Trophoblast cell (in vitro differentiated cells and primary cell): ENCODE results near the gene DIAPH1.
A peak's percentile ranks its signal among the peaks of the same experiment; 100 is the strongest.

Experiments
- DNase-seq, 2 donors: peaks; one replicate each; pipeline ENCODE4 v3.0.0-alpha.2; 2016
- H2AFZ ChIP-seq: 2 replicates; pipeline ENCODE4 v1.6.1; 2013; ENCODE audit warnings: low read length, moderate library complexity, mild to moderate bottlenecking; ENCODE audit not compliant: insufficient read depth, poor library complexity
- H2AK5ac ChIP-seq: 2 replicates; pipeline ENCODE4 v1.6.1; 2013; ENCODE audit warnings: mild to moderate bottlenecking, low read length
- H2BK120ac ChIP-seq: 2 replicates; pipeline ENCODE4 v1.6.1; 2013; ENCODE audit warnings: low read length, mild to moderate bottlenecking, moderate library complexity; ENCODE audit not compliant: insufficient read depth, poor library complexity
- H2BK12ac ChIP-seq: 2 replicates; pipeline ENCODE4 v1.6.1; 2013; ENCODE audit warnings: mild to moderate bottlenecking, low read length, moderate library complexity
- H2BK5ac ChIP-seq: 2 replicates; pipeline ENCODE4 v1.6.1; 2013; ENCODE audit warnings: low read length, low read depth, moderate library complexity, mild to moderate bottlenecking; ENCODE audit not compliant: poor library complexity
- H3K14ac ChIP-seq: 2 replicates; pipeline ENCODE4 v1.6.1; 2013; ENCODE audit warnings: mild to moderate bottlenecking, low read length
- H3K18ac ChIP-seq: 2 replicates; pipeline ENCODE4 v1.6.1; 2013; ENCODE audit warnings: mild to moderate bottlenecking, low read length
- H3K23ac ChIP-seq: 2 replicates; pipeline ENCODE4 v1.6.1; 2013; ENCODE audit warnings: low read length
- H3K27ac ChIP-seq: 2 replicates; pipeline ENCODE4 v1.5.1; 2013; ENCODE audit warnings: low read depth, mild to moderate bottlenecking, inconsistent platforms, low read length, moderate library complexity
- H3K27me3 ChIP-seq: 2 replicates; pipeline ENCODE4 v1.6.1; 2013; ENCODE audit warnings: inconsistent platforms, mild to moderate bottlenecking, low read length, moderate library complexity; ENCODE audit not compliant: insufficient read depth
- H3K36me3 ChIP-seq, 2 experiments: 1 replicate in 1 of 2; 2 replicates in 1 of 2; pipeline ENCODE4 v1.6.1; 2013; ENCODE audit warnings: low read length in 2 of 2, mild to moderate bottlenecking in 2 of 2, moderate library complexity in 1 of 2; ENCODE audit not compliant: insufficient read depth in 2 of 2, control insufficient read depth in 1 of 2
- H3K4ac ChIP-seq: 2 replicates; pipeline ENCODE4 v1.6.1; 2013; ENCODE audit warnings: low read depth, mild to moderate bottlenecking, low read length, moderate library complexity
- H3K4me1 ChIP-seq, 2 experiments: 1 replicate in 1 of 2; 2 replicates in 1 of 2; pipeline ENCODE4 v1.6.1; 2013; ENCODE audit warnings: low read length in 2 of 2, mild to moderate bottlenecking in 2 of 2, moderate library complexity in 1 of 2; ENCODE audit not compliant: insufficient read depth in 2 of 2, control insufficient read depth in 1 of 2
- H3K4me2 ChIP-seq: 2 replicates; pipeline ENCODE4 v1.6.1; 2013; ENCODE audit warnings: inconsistent platforms, mild to moderate bottlenecking, low read length, moderate library complexity
- H3K4me3 ChIP-seq: 2 replicates; pipeline ENCODE4 v1.5.1; 2013; ENCODE audit warnings: mild to moderate bottlenecking, low read depth, low read length, inconsistent platforms
- H3K79me1 ChIP-seq: one replicate; pipeline ENCODE4 v1.6.1; 2013; ENCODE audit warnings: low read length
- H3K79me2 ChIP-seq: 2 replicates; pipeline ENCODE4 v1.6.1; 2013; ENCODE audit warnings: low read length, mild to moderate bottlenecking; ENCODE audit not compliant: control insufficient read depth, insufficient read depth, poor library complexity
- H3K9ac ChIP-seq: 2 replicates; pipeline ENCODE4 v1.6.1; 2013; ENCODE audit warnings: mild to moderate bottlenecking, low read length
- H3K9me3 ChIP-seq: 2 replicates; pipeline ENCODE4 v1.6.1; 2013; ENCODE audit warnings: low read depth, mild to moderate bottlenecking, control low read depth, inconsistent platforms, low read length; ENCODE audit not compliant: insufficient read depth
- H4K12ac ChIP-seq: 2 replicates; pipeline ENCODE4 v1.6.1; 2013; ENCODE audit warnings: low read depth, mild to moderate bottlenecking, low read length, moderate library complexity
- H4K8ac ChIP-seq: 2 replicates; pipeline ENCODE4 v1.6.1; 2013; ENCODE audit warnings: low read depth, mild to moderate bottlenecking, low read length, moderate library complexity
- H4K91ac ChIP-seq: one replicate; pipeline ENCODE4 v1.6.1; 2013; ENCODE audit warnings: low read depth, mild to moderate bottlenecking, low read length, moderate library complexity
- WGBS: extraction: QIAGEN DNeasy Blood & Tissue Kit; methylation state at CpG from one replicate; pipeline ENCODE4 v1.1.7; 2013; ENCODE audit warnings: missing lambda C conversion rate; ENCODE audit not compliant: insufficient read length, insufficient coverage; ENCODE audit errors: extremely low coverage; 5-methylcytosine and 5-hydroxymethylcytosine counted together

Gene DIAPH1

DNA sequence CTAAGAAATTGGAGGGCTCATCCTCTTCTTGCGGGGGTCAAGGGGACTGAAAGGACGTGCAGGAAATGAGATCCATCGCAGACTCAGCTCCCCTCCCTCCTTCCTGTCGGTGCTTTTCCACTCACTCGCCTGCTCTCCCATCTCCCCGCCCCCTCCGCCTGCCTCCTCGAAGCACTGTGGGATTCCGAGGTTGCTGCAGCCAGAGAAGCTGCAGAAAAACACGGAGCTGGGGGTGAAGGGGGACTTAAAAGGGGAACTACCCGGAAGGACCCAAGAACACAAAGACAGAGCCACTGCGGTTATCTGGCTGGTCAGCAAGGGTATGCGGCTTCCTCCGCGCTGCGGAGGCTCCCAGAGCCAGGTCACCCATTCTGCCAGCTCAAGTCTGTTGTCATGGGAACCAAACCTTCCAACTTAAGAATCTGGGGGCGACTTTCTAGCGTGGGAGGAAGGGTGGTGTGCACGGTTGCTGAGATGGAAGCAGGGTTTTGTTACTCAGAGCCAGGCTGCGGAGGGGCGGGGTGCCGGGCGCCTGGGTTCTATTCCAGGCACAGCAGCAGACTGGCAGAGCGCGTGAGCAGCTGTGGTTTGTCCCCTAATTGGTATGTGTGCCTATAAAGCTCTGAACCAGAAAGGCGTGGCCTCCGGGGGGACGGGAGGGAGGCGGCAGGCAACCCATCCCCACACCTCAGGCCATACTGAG lies 105.0 kb downstream of the DIAPH1 start:
- DNase-seq: peak; percentile 24 to 43
- Histone ChIP-seq H2AK5ac (peak overlapping the region; percentile 60), H4K12ac (peak overlapping the region; percentile 82), H3K27ac (peak overlapping the region; percentile 99), H3K36me3 (peaks cover 24 to 31% of the 10 kb centered on the region in 2 experiments), H2BK5ac (peak overlapping the region; percentile 99), H4K91ac (peak overlapping the region; percentile 99), H3K79me2 (peaks cover 23% of the 10 kb centered on the region), H2AFZ (peak overlapping the region; percentile 74), H3K4ac (peak overlapping the region; percentile 93), H3K9ac (no peak overlapping the region), H3K4me1 (peaks cover 68 to 70% of the 10 kb centered on the region in 2 experiments), H3K79me1 (peaks cover 78% of the 10 kb centered on the region), H3K4me3 (no peak overlapping the region), H3K14ac (peak overlapping the region; percentile 96), H4K8ac (peak overlapping the region; percentile 77), H2BK120ac (peak overlapping the region; percentile 99), H3K23ac (no peak overlapping the region), H3K4me2 (peak overlapping the region; percentile 65), H2BK12ac (peak overlapping the region; percentile 38), H3K27me3 (no peaks in the 10 kb centered on the region), H3K18ac (peak overlapping the region; percentile 88), H3K9me3 (no peaks in the 10 kb centered on the region)
- WGBS: no CpG with 5 or more reads among the region's 29 CpGs

DNA sequence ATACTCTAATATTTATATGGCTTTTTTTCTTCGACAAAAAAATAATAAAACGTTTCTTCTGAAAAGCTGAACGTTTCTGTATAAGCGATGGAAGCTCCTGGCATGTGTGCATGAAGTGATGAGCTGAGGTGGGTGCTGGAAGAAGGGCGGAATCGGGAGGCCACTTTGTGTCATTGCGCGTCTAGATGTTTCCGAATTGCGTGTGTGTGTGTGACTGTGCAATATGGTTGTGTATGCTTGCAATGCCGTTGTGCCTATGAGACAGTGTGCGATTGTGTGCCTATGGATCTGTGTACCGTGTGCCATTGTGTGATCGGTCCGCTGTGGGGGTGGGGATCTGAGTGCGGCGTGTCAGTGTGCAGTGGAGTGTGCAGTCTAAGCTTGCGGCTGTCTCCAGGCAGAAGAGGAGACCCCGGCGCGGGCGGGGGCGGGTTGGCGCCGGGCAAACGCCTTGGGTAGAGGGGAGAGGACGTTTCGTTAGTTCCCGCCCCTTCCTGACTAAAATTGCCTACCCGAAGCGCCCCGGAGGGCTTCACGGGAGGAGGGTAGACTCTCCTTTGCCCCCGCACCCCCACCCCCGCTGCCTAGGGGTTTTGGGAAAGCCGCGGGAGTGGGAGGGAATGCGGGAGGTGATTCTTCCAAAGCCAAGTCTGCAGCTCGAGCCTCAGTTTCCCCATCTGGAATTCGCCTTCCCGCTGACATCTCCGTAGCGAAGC lies 105.7 kb downstream of the DIAPH1 start:
- peak overlapping the region; percentile 67 for H3K4me3 ChIP-seq
- H3K9ac ChIP-seq: no peak overlapping the region
- peak overlapping the region; percentile 82 for H4K12ac ChIP-seq
- H3K4me2 ChIP-seq: peak overlapping the region; percentile 65
- H3K4me1 ChIP-seq: peaks cover 66 to 71% of the 10 kb centered on the region in 2 experiments
- H3K79me2 ChIP-seq: peaks cover 23% of the 10 kb centered on the region
- peak overlapping the region; percentile 99 for H2BK5ac ChIP-seq
- H3K14ac ChIP-seq: peak overlapping the region; percentile 96
- DNase-seq: peak in 1 of 2 donors; percentile 37
- no peaks in the 10 kb centered on the region for H3K9me3 ChIP-seq
- H4K8ac ChIP-seq: peak overlapping the region; percentile 77
- peak overlapping the region; percentile 99 for H4K91ac ChIP-seq
- H3K36me3 ChIP-seq: peaks cover 24 to 31% of the 10 kb centered on the region in 2 experiments
- no peaks in the 10 kb centered on the region for H3K27me3 ChIP-seq
- H3K18ac ChIP-seq: peak overlapping the region; percentile 88
- no CpG with 5 or more reads among the region's 43 CpGs for WGBS
- peak overlapping the region; percentile 63 for H2BK12ac ChIP-seq
- peak overlapping the region; percentile 74 for H2AFZ ChIP-seq
- H3K79me1 ChIP-seq: peaks cover 80% of the 10 kb centered on the region
- H2BK120ac ChIP-seq: peak overlapping the region; percentile 99
- peak overlapping the region; percentile 97 for H2AK5ac ChIP-seq
- H3K27ac ChIP-seq: peak overlapping the region; percentile 99
- peak overlapping the region; percentile 93 for H3K4ac ChIP-seq
- no peak overlapping the region for H3K23ac ChIP-seq

DNA sequence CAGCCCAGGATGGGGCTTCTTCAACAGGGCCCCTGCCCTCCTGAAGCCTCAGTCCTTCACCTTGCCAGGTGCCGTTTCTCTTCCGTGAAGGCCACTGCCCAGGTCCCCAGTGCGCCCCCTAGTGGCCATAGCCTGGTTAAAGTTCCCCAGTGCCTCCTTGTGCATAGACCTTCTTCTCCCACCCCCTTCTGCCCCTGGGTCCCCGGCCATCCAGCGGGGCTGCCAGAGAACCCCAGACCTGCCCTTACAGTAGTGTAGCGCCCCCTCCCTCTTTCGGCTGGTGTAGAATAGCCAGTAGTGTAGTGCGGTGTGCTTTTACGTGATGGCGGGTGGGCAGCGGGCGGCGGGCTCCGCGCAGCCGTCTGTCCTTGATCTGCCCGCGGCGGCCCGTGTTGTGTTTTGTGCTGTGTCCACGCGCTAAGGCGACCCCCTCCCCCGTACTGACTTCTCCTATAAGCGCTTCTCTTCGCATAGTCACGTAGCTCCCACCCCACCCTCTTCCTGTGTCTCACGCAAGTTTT lies 106.3 kb downstream of the DIAPH1 start:
- DNase-seq: peak; percentile 73 to 89
- peak overlapping the region; percentile 33 for H2AFZ ChIP-seq
- peak overlapping the region; percentile 85 for H3K4ac ChIP-seq
- peak overlapping the region; percentile 69 for H2AK5ac ChIP-seq
- H2BK5ac ChIP-seq: peak overlapping the region; percentile 99
- H3K4me3 ChIP-seq: no peak overlapping the region
- H3K79me2 ChIP-seq: peaks cover 24% of the 10 kb centered on the region
- H3K27me3 ChIP-seq: no peaks in the 10 kb centered on the region
- peak overlapping the region; percentile 36 for H3K9ac ChIP-seq
- peak overlapping the region; percentile 99 for H4K91ac ChIP-seq
- peak overlapping the region; percentile 85 for H4K8ac ChIP-seq
- H3K27ac ChIP-seq: peak overlapping the region; percentile 99
- peak overlapping the region; percentile 89 for H3K18ac ChIP-seq
- H3K14ac ChIP-seq: peak overlapping the region; percentile 87
- peak overlapping the region; percentile 91 for H2BK12ac ChIP-seq
- no peak overlapping the region for H3K23ac ChIP-seq
- peak overlapping the region; percentile 83 for H4K12ac ChIP-seq
- peaks cover 80% of the 10 kb centered on the region for H3K79me1 ChIP-seq
- H3K9me3 ChIP-seq: no peaks in the 10 kb centered on the region
- peak overlapping the region; percentile 65 for H3K4me2 ChIP-seq
- H3K4me1 ChIP-seq: peaks cover 67 to 72% of the 10 kb centered on the region in 2 experiments
- H2BK120ac ChIP-seq: peak overlapping the region; percentile 99
- H3K36me3 ChIP-seq: peaks cover 24 to 31% of the 10 kb centered on the region in 2 experiments
- no CpG with 5 or more reads among the region's 28 CpGs for WGBS

DNA sequence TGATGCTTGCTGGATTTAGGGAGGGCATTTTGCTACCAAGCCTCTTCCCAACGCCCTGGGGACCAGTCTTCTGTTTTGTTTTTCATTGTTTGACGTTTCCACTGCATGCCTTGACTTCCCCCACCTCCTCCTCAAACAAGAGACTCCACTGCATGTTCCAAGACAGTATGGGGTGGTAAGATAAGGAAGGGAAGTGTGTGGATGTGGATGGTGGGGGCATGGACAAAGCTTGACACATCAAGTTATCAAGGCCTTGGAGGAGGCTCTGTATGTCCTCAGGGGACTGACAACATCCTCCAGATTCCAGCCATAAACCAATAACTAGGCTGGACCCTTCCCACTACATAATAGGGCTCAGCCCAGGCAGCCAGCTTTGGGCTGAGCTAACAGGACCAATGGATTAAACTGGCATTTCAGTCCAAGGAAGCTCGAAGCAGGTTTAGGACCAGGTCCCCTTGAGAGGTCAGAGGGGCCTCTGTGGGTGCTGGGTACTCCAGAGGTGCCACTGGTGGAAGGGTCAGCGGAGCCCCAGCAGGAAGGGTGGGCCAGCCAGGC lies 107.0 kb downstream of the DIAPH1 start:
- Histone ChIP-seq H4K91ac (peak overlapping the region; percentile 99), H3K4me2 (peak overlapping the region; percentile 65), H3K14ac (peak overlapping the region; percentile 87), H3K27ac (peak overlapping the region; percentile 99), H3K18ac (peak overlapping the region; percentile 89), H3K79me1 (peaks cover 80% of the 10 kb centered on the region), H3K36me3 (peaks cover 24 to 31% of the 10 kb centered on the region in 2 experiments), H3K4me1 (peaks cover 67 to 71% of the 10 kb centered on the region in 2 experiments), H2AK5ac (peak overlapping the region; percentile 69), H3K4me3 (no peak overlapping the region), H3K27me3 (no peaks in the 10 kb centered on the region), H3K23ac (no peak overlapping the region), H2AFZ (no peak overlapping the region), H2BK120ac (peak overlapping the region; percentile 99), H3K79me2 (peaks cover 24% of the 10 kb centered on the region), H2BK5ac (peak overlapping the region; percentile 83), H4K8ac (peak overlapping the region; percentile 85), H2BK12ac (peak overlapping the region; percentile 91), H3K9ac (no peak overlapping the region), H3K4ac (peak overlapping the region; percentile 56), H4K12ac (peak overlapping the region; percentile 1), H3K9me3 (no peaks in the 10 kb centered on the region)
- DNase-seq: no peak
- no CpG with 5 or more reads among the region's 4 CpGs for WGBS
